T-helper 17 cell (primary cell): Measurements from ENCODE around the gene ORMDL1. TPM values are rescaled to one million over a fixed set of nuclear protein-coding genes. Genes with fewer than 3 reads are reported as not detected.
"Not testable (repeated sequence)": the region's sequence is repeated elsewhere in the genome, so short reads cannot be mapped to it uniquely, and the experiment has no call there.

ENCODE experiments used
- ATAC-seq: fragments of 150-1000 bp; cut with Tn5 transposase; 2 replicates; pipeline ENCODE4 v1.10.0; 2021; ENCODE audit warnings: mild to moderate bottlenecking, moderate library complexity
- DNase-seq, 3 donors: peaks; one replicate each; pipeline versions ENCODE4 v3.0.0 to v3.0.0-alpha.2; 2020 to 2021
- H3K9me3 ChIP-seq: one replicate; pipeline ENCODE4 v1.7.0; 2013; ENCODE audit warnings: low read length, mild to moderate bottlenecking; ENCODE audit not compliant: control insufficient read depth, poor library complexity, severe bottlenecking
- H3K27ac Mint-ChIP-seq: one replicate; pipeline ENCODE4 v1.8.0; 2022; ENCODE audit warnings: mild to moderate bottlenecking, moderate library complexity, mixed read lengths
- H3K27me3 Mint-ChIP-seq: one replicate; pipeline ENCODE4 v1.8.0; 2022; ENCODE audit warnings: mixed read lengths
- H3K36me3 Mint-ChIP-seq: one replicate; pipeline ENCODE4 v1.8.0; 2022; ENCODE audit warnings: low read depth, mixed read lengths
- H3K4me1 Mint-ChIP-seq: one replicate; pipeline ENCODE4 v1.8.0; 2022; ENCODE audit warnings: mild to moderate bottlenecking, mixed read lengths
- H3K4me3 Mint-ChIP-seq: one replicate; pipeline ENCODE4 v1.8.0; 2022; ENCODE audit warnings: mild to moderate bottlenecking, moderate library complexity, mixed read lengths
- total RNA-seq, 4 donors: library from RNA in 2 of 4; stranded (reverse) in 2 of 4; gene quantifications; one replicate each; pipeline ENCODE4 v1.2.3 and lab custom pipeline; 2022 to 2026

ORMDL1 gene
- total RNA-seq, 2 donors from 2014 or later = 119 to 145 TPM

DNA sequence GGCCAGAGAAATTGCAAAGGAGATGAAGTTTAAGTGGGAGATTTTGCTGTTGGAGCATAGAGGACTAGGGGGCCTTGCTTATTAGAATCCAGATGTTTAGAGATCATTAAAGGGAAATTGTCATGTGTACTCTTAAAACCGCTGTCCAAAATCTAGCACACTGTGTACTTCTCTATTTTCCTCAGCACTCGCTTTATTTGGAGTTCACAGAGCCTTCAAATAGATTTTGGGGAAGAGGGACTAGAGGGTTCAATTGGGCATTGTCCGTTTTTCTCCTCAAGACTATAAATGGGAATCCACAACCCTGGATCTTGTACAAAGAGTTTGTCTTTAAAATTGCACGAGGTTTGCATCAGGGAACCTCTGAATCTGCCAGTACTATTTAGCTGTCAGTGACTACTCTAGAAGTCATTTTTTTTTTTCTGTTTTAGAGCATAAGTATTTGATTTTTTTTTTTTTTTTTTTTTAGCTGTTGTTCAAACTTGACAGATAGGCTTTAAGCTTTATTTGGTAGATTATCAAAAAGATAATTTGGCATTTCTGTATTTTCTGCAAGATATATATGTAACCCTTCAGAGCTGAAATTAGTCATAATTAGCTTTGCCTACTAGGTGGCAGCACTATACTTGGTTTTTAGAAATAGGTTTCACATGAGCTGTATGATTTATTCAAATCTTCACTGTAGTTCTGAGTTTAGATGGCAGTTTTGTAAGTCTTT, 14.3 kb upstream of the ORMDL1 start:
- H3K4me3 Mint-ChIP-seq = no peak overlapping the region
- no peaks in the 10 kb centered on the region for H3K9me3 ChIP-seq
- H3K4me1 Mint-ChIP-seq = peaks cover 5% of the 10 kb centered on the region
- no peak for ATAC-seq
- no peak for DNase-seq
- H3K36me3 Mint-ChIP-seq = peaks cover 5% of the 10 kb centered on the region
- H3K27me3 Mint-ChIP-seq = no peaks in the 10 kb centered on the region
- no peak overlapping the region for H3K27ac Mint-ChIP-seq

- H3K9me3 ChIP-seq = no peaks in the 10 kb centered on the region
- no peak overlapping the region for H3K27ac Mint-ChIP-seq
- H3K36me3 Mint-ChIP-seq = peaks cover 5% of the 10 kb centered on the region
- no peak for ATAC-seq
- H3K27me3 Mint-ChIP-seq = no peaks in the 10 kb centered on the region
- DNase-seq = no peak
- no peak overlapping the region for H3K4me3 Mint-ChIP-seq
- H3K4me1 Mint-ChIP-seq = peaks cover 5% of the 10 kb centered on the region
Measured at GRCh38 chr2:189797902-189798301, 13.8 kb upstream of the ORMDL1 start.

DNA sequence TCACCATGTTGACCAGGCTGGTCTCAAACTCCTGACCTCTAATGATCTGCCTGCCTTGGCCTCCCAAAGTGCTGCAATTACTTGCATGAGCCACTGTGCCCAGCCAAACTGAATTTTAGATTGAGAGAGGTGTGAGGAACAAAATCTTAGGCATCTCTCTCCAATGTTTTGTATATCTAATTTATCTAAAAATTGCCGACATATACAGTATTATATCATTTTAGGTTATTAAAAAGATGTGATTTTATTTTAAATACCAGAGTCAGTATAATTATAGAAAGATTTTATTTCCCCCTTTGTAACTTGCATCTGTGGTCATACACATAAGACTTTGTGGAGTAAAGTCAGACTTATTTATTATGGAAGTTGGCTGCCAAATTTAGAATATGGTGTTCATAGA, 10.2 kb upstream of the ORMDL1 start:
- DNase-seq (no peak), ATAC-seq (no peak)
- no peak overlapping the region for H3K27ac Mint-ChIP-seq
- H3K4me3 Mint-ChIP-seq = no peak overlapping the region
- H3K27me3 Mint-ChIP-seq = no peaks in the 10 kb centered on the region
- H3K36me3 Mint-ChIP-seq = no peaks in the 10 kb centered on the region
- H3K4me1 Mint-ChIP-seq = peaks cover 3% of the 10 kb centered on the region
- H3K9me3 ChIP-seq = no peaks in the 10 kb centered on the region

DNA sequence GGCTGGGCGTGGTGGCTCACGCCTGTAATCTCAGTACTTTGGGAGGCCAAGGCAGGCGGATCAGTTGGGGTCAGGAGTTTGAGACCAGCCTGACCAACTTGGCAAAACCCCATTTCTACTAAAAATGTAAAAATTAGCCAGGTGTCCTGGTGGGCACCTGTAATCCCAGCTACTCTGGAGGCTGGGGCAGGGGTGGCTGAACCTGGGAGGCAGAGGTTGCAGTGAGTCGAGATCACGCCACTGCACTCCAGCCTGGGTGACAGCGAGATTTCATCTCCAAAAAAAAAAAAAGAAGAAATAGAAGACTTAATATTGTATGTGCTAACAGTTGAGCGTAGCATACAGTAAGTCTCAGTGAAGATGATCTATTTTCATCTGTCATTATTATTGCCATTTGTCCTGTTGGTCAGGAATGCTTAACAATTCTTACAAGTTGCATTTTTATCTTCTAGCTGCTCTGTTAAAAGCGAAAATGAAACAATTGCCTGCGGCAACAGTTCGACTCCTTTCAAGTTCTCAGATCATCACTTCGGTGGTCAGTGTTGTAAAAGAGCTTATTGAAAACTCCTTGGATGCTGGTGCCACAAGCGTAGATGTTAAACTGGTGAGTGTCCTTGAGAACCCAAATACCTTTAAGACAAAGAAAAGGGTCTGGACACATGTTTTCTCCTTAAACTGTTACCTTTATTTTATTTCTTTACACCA, 7.4 kb upstream of the ORMDL1 start:
- Mint-ChIP-seq H3K27me3 (no peaks in the 10 kb centered on the region), H3K4me1 (peaks cover 11% of the 10 kb centered on the region), H3K27ac (peak overlapping the region; percentile 85), H3K36me3 (peaks cover 3% of the 10 kb centered on the region), H3K4me3 (peak overlapping the region; percentile 73)
- DNase-seq = no peak
- ATAC-seq = peak; percentile 57
- no peaks in the 10 kb centered on the region for H3K9me3 ChIP-seq

- Mint-ChIP-seq H3K27me3 (no peaks in the 10 kb centered on the region), H3K36me3 (peaks cover 16% of the 10 kb centered on the region), H3K4me1 (peaks cover 41% of the 10 kb centered on the region), H3K27ac (peak overlapping the region; percentile 96), H3K4me3 (peak overlapping the region; percentile 92)
- ATAC-seq (no peak), DNase-seq (no peak)
- H3K9me3 ChIP-seq = no peaks in the 10 kb centered on the region
Measured at GRCh38 chr2:189783451-189783926, 650 bp downstream of the ORMDL1 start.

DNA sequence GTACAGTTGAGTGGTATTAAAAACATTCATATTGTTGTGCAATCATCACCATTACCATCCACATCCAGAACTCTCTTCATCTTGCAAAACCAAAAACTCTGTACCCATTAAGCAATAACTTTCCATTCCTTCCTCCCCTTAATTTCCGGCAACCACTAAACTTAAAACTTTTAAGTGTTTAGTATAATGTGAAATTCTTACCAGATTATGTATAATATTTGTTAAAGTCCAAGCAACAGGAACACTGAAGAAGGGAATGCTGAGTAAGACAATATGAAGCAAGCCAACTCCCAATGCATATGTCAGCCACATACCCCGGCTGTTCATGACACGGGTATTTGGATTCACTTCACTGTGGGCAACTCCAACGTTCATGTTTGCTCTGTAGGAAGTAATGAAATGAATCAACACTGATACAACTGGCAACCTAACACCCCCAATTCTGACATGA, 1.9 kb downstream of the ORMDL1 start:
- Mint-ChIP-seq H3K36me3 (peaks cover 15% of the 10 kb centered on the region), H3K27ac (peak overlapping the region; percentile 96), H3K4me1 (peaks cover 39% of the 10 kb centered on the region), H3K4me3 (peak overlapping the region; percentile 92), H3K27me3 (no peaks in the 10 kb centered on the region)
- DNase-seq (no peak), ATAC-seq (no peak)
- H3K9me3 ChIP-seq = no peaks in the 10 kb centered on the region

GRCh38 chr2:189772212-189772611, 11.9 kb downstream of the ORMDL1 start:
- Mint-ChIP-seq H3K27ac (no peak overlapping the region), H3K4me3 (no peak overlapping the region), H3K36me3 (peaks cover 4% of the 10 kb centered on the region), H3K27me3 (no peaks in the 10 kb centered on the region), H3K4me1 (peaks cover 10% of the 10 kb centered on the region)
- DNase-seq (no peak), ATAC-seq (no peak)
- H3K9me3 ChIP-seq = no peaks in the 10 kb centered on the region

DNA sequence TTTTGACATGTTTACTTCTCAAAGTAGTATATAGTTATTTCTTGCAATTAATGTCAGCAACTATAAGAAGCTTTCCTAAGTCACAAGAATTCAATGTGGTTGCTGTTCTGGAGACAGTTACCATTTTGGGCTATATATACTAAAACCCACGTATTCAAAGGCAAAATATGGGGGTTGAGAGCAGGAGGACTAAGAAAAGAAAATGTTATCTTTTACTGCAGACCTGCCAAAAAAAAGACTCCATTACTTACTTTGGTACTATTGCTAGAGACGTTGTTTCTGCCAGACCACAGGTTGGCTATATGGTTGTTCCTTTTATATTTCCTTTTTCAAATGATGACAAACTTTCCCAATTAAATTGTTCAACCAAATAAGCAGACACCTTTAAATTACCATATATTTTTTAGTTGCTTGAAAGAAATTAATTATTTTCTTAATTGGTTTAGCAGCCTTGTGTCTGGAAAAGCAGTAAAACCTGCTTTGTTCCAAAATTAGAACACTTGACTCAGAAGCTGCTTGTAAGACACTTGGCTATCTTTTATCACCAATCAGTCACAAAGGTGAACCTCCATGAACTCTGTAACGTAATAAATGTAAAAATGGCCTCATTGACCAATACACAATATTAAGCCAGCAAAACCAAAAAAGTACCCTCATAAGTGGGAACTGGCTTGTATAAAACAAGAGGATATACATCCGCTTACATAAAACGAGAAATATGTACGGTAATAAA, 13.4 kb downstream of the ORMDL1 start:
- Mint-ChIP-seq H3K27me3 (no peaks in the 10 kb centered on the region), H3K4me3 (no peak overlapping the region), H3K27ac (no peak overlapping the region), H3K36me3 (peaks cover 4% of the 10 kb centered on the region), H3K4me1 (peaks cover 7% of the 10 kb centered on the region)
- DNase-seq (no peak), ATAC-seq (no peak)
- no peaks in the 10 kb centered on the region for H3K9me3 ChIP-seq

DNA sequence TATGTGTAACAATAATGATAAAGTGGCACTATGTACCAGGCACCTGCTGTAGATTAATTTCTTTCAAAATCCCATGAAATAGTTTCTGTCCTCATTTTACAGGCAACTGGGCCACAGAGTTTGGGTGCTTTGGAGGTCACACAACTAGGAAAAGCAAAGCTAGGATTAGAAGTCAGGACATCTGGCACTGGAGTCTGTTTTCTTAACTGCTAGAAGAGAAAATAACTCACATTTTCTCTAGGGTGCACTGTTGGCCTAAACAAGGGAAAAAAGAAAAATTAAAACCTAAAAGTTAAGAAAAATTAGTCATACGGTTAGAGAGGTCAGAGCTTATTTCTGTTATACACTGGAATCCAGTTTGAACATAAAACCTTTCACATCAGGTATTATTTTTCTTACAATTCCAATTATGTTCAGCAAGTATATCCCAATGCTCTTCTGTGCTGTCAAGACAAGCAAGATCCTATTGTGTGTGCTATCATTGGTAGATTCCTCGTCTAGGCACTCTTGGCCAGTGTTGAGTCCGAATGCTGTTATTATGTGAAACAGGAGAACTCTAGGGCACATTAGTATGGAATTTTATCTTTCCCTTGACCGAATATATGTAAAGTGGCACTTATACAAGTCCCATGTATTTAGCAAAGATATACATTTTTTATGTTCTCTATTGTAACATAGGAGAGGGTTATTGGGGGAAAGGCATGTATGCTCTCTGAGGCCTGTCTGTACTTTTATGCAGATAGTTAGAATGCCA, 20.1 kb downstream of the ORMDL1 start:
- no peaks in the 10 kb centered on the region for H3K36me3 Mint-ChIP-seq
- no peaks in the 10 kb centered on the region for H3K27me3 Mint-ChIP-seq
- DNase-seq = no peak
- H3K4me1 Mint-ChIP-seq = peaks cover 5% of the 10 kb centered on the region
- ATAC-seq = no peak
- H3K4me3 Mint-ChIP-seq = no peak overlapping the region
- H3K27ac Mint-ChIP-seq = peak overlapping the region; percentile 98
- no peaks in the 10 kb centered on the region for H3K9me3 ChIP-seq

DNA sequence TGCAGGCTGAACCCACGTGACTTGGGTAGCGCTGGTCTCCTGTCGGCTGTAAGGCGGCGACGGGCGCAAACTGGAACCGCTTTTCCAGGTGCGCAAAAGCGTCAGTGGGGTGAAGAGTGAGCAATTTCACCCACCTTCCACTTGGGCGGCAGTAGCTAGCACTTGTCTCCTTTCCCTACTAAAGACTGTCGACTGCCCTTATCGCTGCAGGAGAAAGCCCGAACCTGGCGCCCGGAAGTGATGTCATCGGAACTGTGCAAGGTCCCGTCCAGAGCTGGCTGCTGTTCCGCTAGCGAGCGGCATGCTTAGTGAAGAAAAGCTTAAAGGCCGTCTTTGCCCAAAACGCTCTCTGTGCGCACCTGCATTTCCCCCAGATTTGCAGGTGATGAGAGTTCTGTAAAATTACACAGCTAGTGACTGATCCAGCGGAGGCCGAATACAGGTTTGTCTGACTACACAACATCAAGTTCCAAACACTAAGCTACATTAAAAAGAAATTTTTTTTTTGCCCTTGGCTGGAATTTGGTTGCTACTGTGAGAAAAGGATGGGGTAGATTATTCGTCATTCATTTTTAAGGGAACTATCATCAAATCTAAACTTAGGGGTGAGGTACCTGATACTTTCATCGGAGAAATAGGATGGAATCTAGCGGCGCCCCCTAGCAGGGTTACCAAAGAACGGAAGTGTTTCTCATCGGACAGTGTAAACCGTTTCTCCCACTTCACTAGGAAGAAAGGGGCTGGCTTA, 21.4 kb downstream of the ORMDL1 start, which contains the start of gene OSGEPL1:
OSGEPL1 (minus strand) TSS at position 242 of the 748 bp plus-strand sequence. CDS start 1,152 bp downstream, outside the sequence.
- H3K36me3 Mint-ChIP-seq = no peaks in the 10 kb centered on the region
- ATAC-seq (peak; percentile 93), DNase-seq (peak; percentile 75 to 83 (median 79))
- peaks cover 6% of the 10 kb centered on the region for H3K4me1 Mint-ChIP-seq
- peak within 1 kb of the TSS; percentile 98 for H3K27ac Mint-ChIP-seq
- H3K27me3 Mint-ChIP-seq = no peaks in the 10 kb centered on the region
- no peaks in the 10 kb centered on the region for H3K9me3 ChIP-seq
- peak within 1 kb of the TSS; percentile 94 for H3K4me3 Mint-ChIP-seq

GRCh38 chr2:189762229-189762550, 21.9 kb downstream of the ORMDL1 start:
- Mint-ChIP-seq H3K27ac (peak overlapping the region; percentile 98), H3K36me3 (no peaks in the 10 kb centered on the region), H3K4me1 (peaks cover 6% of the 10 kb centered on the region), H3K27me3 (no peaks in the 10 kb centered on the region), H3K4me3 (peak overlapping the region; percentile 94)
- ATAC-seq = no peak
- no peak for DNase-seq
- H3K9me3 ChIP-seq = no peaks in the 10 kb centered on the region

GRCh38 chr2:189760154-189760553, 24.0 kb downstream of the ORMDL1 start:
- peaks cover 13% of the 10 kb centered on the region for H3K4me1 Mint-ChIP-seq
- not testable (repeated sequence) for H3K27me3 Mint-ChIP-seq, H3K9me3 ChIP-seq, H3K27ac Mint-ChIP-seq, ATAC-seq, H3K36me3 Mint-ChIP-seq, H3K4me3 Mint-ChIP-seq, DNase-seq
